Lung (tissue), 12 donors: ENCODE data around the gene ELF4. TPM values are rescaled to one million over a fixed set of nuclear protein-coding genes. Genes with fewer than 3 reads are reported as not detected.

Source experiments
- ATAC-seq: fragments of 200-7000 bp; cut with Tn5 transposase; one replicate; pipeline ENCODE4 v1.9.1; 2020; ENCODE audit warnings: moderate number of reproducible peaks; ENCODE audit not compliant: insufficient read depth, low FRiP score
- DNase-seq, 3 donors: peaks; one replicate each; pipeline ENCODE4 v3.0.0-alpha.2; 2013 to 2017
- H3K27ac ChIP-seq, 2 donors: one replicate each; pipeline ENCODE4 v1.5.1; 2013; ENCODE audit warnings: mild to moderate bottlenecking in 2 of 2, moderate library complexity in 2 of 2, control low read depth in 1 of 2, inconsistent platforms in 1 of 2, low read depth in 1 of 2, low read length in 1 of 2
- H3K27me3 ChIP-seq, 3 donors: one replicate each; pipeline ENCODE4 v1.5.1; 2013; ENCODE audit warnings: low read length in 2 of 3; ENCODE audit not compliant: control insufficient read depth in 3 of 3, insufficient read depth in 3 of 3
- H3K36me3 ChIP-seq, 4 donors: one replicate each; pipeline ENCODE4 v1.5.1; 2013; ENCODE audit warnings: low read length in 4 of 4, mild to moderate bottlenecking in 1 of 4, moderate library complexity in 1 of 4; ENCODE audit not compliant: control insufficient read depth in 4 of 4, insufficient read depth in 4 of 4
- H3K4me1 ChIP-seq, 5 donors: one replicate each; pipeline ENCODE4 v1.5.1; 2013; ENCODE audit warnings: low read length in 5 of 5, mild to moderate bottlenecking in 2 of 5, moderate library complexity in 1 of 5; ENCODE audit not compliant: control insufficient read depth in 5 of 5, insufficient read depth in 5 of 5
- H3K4me3 ChIP-seq: one replicate; pipeline ENCODE4 v1.5.1; 2013; ENCODE audit warnings: mild to moderate bottlenecking, control low read depth, moderate library complexity
- H3K9ac ChIP-seq, 2 donors: one replicate each; pipeline ENCODE4 v1.5.1; 2013; ENCODE audit warnings: low read length in 2 of 2, control low read depth in 1 of 2; ENCODE audit not compliant: insufficient read depth in 1 of 2
- H3K9me3 ChIP-seq, 4 donors: one replicate each; pipeline ENCODE4 v1.5.1; 2013; ENCODE audit warnings: low read length in 3 of 4, mild to moderate bottlenecking in 1 of 4, moderate library complexity in 1 of 4; ENCODE audit not compliant: control insufficient read depth in 4 of 4, insufficient read depth in 3 of 4
- CTCF ChIP-seq: IDR thresholded peaks from 2 replicates; pipeline ENCODE4 v1.5.1; 2012; ENCODE audit warnings: mild to moderate bottlenecking; ENCODE audit errors: control extremely low read depth, extremely low read depth
- WGBS, 2 donors: extraction: QIAGEN DNeasy Blood & Tissue Kit; methylation state at CpG; one replicate each; pipeline ENCODE4 v1.1.7; 2013; 5-methylcytosine and 5-hydroxymethylcytosine counted together
- polyA plus RNA-seq, 2 donors: library from polyadenylated mRNA; stranded (reverse); fragments of 200-250 nt; gene quantifications; one replicate each; pipeline ENCODE4 v1.2.1, GENCODE V29; 2013
- total RNA-seq, 2 donors: library from RNA; depleted of rRNA in 1 of 2; stranded (reverse); fragments of >200 nt in 1 of 2; gene quantifications; one replicate each; pipeline ENCODE4 v1.2.1, GENCODE V29; 2014 to 2021
- donor health status: control.
- donor health status: control.
- donor health status: Bipolar disorder and iron deficiency.
- donor health status: healthy.
- donor health status: DM: yes; HTN: yes; CAD: no.

Gene ELF4
- total and polyA plus RNA-seq, 4 donors = 5.9 to 24.5 (median 16.4) TPM

- H3K27ac ChIP-seq = peak overlapping the region in 1 of 2 donors; percentile 69
- no peaks in the 10 kb centered on the region for H3K36me3 ChIP-seq
- no peak for TF ChIP-seq CTCF
- no peak for DNase-seq
- no peak overlapping the region for H3K9ac ChIP-seq
- 27 to 54% methylated on average over 12 of the region's 12 CpGs for WGBS, 2 donors
- no peak for ATAC-seq
- no peak overlapping the region for H3K4me3 ChIP-seq
- H3K27me3 ChIP-seq = peaks cover 0 to 5% (median 4%) of the 10 kb centered on the region in 3 donors
- peaks cover 0 to 20% (median 0%) of the 10 kb centered on the region in 5 donors for H3K4me1 ChIP-seq
- H3K9me3 ChIP-seq = peaks cover 0 to 2% (median 0%) of the 10 kb centered on the region in 4 donors
Observed at GRCh38 chrX:130081421-130082045, 28.8 kb downstream of the ELF4 start.

DNA sequence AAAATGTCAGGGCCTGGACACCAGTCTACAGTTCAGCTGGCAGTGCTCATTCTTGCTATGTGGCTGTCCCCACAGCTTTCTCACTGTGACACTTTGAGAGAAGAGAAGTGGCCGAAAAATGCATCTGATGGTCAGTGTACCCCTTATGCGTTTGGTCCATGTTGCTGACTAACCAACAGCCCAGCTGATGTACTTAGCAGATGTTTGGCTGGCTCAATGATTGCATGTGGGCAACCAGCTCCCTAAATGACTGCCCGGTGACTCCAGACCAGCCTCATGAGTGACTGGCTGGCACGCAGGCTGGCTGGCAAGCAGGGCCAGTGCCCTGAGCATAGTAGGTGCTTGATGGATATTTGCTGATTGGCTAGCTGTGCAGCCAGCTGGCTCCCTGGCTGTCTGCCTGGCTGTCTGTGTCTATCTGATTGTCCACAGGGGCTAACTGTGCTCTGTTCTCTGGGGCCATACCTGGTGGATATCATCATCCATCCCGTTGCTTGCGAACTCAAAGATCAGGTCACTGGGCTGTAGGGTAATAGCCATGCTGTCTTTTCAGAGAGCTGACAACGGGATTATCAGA lies 29.4 kb downstream of the ELF4 start:
- Histone ChIP-seq H3K27me3 (peaks cover 0 to 5% (median 4%) of the 10 kb centered on the region in 3 donors), H3K27ac (no peak overlapping the region), H3K4me3 (no peak overlapping the region), H3K9ac (no peak overlapping the region), H3K36me3 (no peaks in the 10 kb centered on the region), H3K9me3 (peaks cover 0 to 2% (median 0%) of the 10 kb centered on the region in 4 donors), H3K4me1 (peaks cover 0 to 17% (median 0%) of the 10 kb centered on the region in 5 donors)
- 80 to 93% methylated on average over 7 of the region's 7 CpGs for WGBS, 2 donors
- TF ChIP-seq CTCF = no peak
- DNase-seq (no peak), ATAC-seq (no peak)

DNA sequence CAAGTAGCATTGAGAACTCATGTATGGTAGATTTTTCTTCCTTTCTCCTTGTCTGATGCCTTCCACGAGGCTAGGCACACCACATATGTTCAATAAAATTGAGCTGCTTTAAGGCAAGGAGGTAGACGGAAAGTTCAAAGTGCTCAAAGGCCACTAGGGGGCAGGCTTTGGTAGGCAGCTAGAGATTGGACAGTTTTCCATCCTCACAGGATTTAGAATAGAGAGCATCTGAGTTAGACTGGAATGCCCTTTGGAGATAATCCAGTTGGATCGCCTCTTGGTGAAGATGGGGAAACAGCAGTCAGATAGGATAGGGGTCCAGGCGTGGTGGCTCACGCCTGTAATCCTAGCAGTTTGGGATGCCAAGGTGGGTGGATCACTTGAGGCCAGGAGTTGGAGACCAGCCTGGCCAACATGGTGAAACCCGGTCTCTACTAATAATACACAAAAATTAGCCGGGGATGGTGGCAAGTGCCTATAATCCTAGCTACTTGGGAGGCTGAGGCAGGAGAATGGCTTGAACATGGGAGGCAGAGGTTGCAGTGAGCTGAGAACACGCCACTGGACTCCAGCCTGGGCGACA lies 30.4 kb downstream of the ELF4 start:
- Histone ChIP-seq H3K27ac (no peak overlapping the region), H3K4me1 (peaks cover 0 to 10% (median 0%) of the 10 kb centered on the region in 5 donors), H3K27me3 (peaks cover 0 to 5% (median 4%) of the 10 kb centered on the region in 3 donors), H3K9ac (no peak overlapping the region), H3K4me3 (no peak overlapping the region), H3K36me3 (no peaks in the 10 kb centered on the region), H3K9me3 (peaks cover 0 to 2% (median 0%) of the 10 kb centered on the region in 4 donors)
- 51 to 63% methylated on average over 9 of the region's 9 CpGs for WGBS, 2 donors
- DNase-seq (peak; percentile 57 to 80 (median 73)), ATAC-seq (peak; percentile 64)
- peak; percentile 69 for TF ChIP-seq CTCF
